GM23338 (cell line): ENCODE measurements around the gene PIEZO2. TPM values are rescaled to one million over a fixed set of nuclear protein-coding genes. Genes with fewer than 3 reads are reported as not detected.

Experiments used
- ATAC-seq: fragments of 200-7000 bp; cut with Tn5 transposase; 3 replicates; pipeline ENCODE4 v1.9.1; 2020
- DNase-seq: peaks from one replicate; pipeline ENCODE4 v3.0.0-alpha.2; 2015; ENCODE audit warnings: low spot score
- H2AFZ ChIP-seq: fragments of 200-600 bp; sonication (generic); 2 replicates; pipeline ENCODE4 v1.8.0; 2016; ENCODE audit warnings: antibody characterized with exemption, mild to moderate bottlenecking, moderate library complexity
- H3F3A ChIP-seq: fragments of 200-600 bp; sonication (generic); replicated peaks from 2 replicates; pipeline ENCODE4 v1.8.0; 2017; ENCODE audit warnings: antibody characterized with exemption, mixed run types, low read depth
- H3K27ac ChIP-seq: fragments of 200-600 bp; sonication (generic); 2 replicates; pipeline ENCODE4 v1.6.1; 2016; ENCODE audit warnings: low read depth
- H3K27me3 ChIP-seq: fragments of 200-600 bp; sonication (generic); 2 replicates; pipeline ENCODE4 v1.8.0; 2016; ENCODE audit warnings: mild to moderate bottlenecking, mixed run types, moderate library complexity; ENCODE audit not compliant: insufficient read depth
- H3K36me3 ChIP-seq: fragments of 200-600 bp; sonication (generic); 2 replicates; pipeline ENCODE4 v1.8.0; 2016; ENCODE audit warnings: mild to moderate bottlenecking; ENCODE audit not compliant: insufficient read depth
- H3K4me1 ChIP-seq: fragments of 200-600 bp; sonication (generic); 2 replicates; pipeline ENCODE4 v1.8.0; 2016; ENCODE audit warnings: mild to moderate bottlenecking, moderate library complexity; ENCODE audit not compliant: insufficient read depth
- H3K4me2 ChIP-seq: fragments of 200-600 bp; sonication (generic); 2 replicates; pipeline ENCODE4 v1.7.1; 2017; ENCODE audit warnings: mixed run types
- H3K4me3 ChIP-seq: fragments of 200-600 bp; sonication (generic); 2 replicates; pipeline ENCODE4 v1.6.1; 2016; ENCODE audit warnings: mixed run types
- H3K79me2 ChIP-seq: fragments of 200-600 bp; sonication (generic); replicated peaks from 2 replicates; pipeline ENCODE4 v1.8.0; 2017; ENCODE audit warnings: mild to moderate bottlenecking; ENCODE audit not compliant: insufficient read depth
- H3K9me2 ChIP-seq: fragments of 200-600 bp; sonication (generic); 2 replicates; pipeline ENCODE4 v1.8.0; 2017; ENCODE audit not compliant: insufficient read depth
- H4K20me1 ChIP-seq: fragments of 200-600 bp; sonication (generic); replicated peaks from 2 replicates; pipeline ENCODE4 v1.8.0; 2017; ENCODE audit warnings: mild to moderate bottlenecking; ENCODE audit not compliant: insufficient read depth
- H3K27ac Mint-ChIP-seq: 2 replicates; pipeline ENCODE4 v1.8.0; 2020; ENCODE audit warnings: inconsistent platforms, mild to moderate bottlenecking, moderate library complexity, mixed read lengths
- H3K27me3 Mint-ChIP-seq: 3 replicates; pipeline ENCODE4 v1.8.0; 2022; ENCODE audit warnings: low read depth, mild to moderate bottlenecking, moderate library complexity, mixed read lengths, inconsistent platforms; ENCODE audit not compliant: insufficient read depth, poor library complexity
- H3K36me3 Mint-ChIP-seq: 3 replicates; pipeline ENCODE4 v1.8.0; 2021; ENCODE audit warnings: low read depth, mild to moderate bottlenecking, inconsistent platforms, moderate library complexity, mixed read lengths
- H3K4me1 Mint-ChIP-seq: 3 replicates; pipeline ENCODE4 v1.8.0; 2020; ENCODE audit warnings: mild to moderate bottlenecking, inconsistent platforms, mixed read lengths
- H3K4me3 Mint-ChIP-seq: 3 replicates; pipeline ENCODE4 v1.8.0; 2021; ENCODE audit warnings: moderate library complexity, mild to moderate bottlenecking, inconsistent platforms, mixed read lengths
- H3K9me3 Mint-ChIP-seq: 3 replicates; pipeline ENCODE4 v1.8.0; 2020; ENCODE audit warnings: moderate library complexity, mild to moderate bottlenecking, inconsistent platforms, mixed read lengths
- EZH2 ChIP-seq: fragments of 200-600 bp; sonication (generic); IDR thresholded peaks from one replicate; pipeline ENCODE4 v1.8.0; 2017; ENCODE audit warnings: antibody characterized with exemption, mild to moderate bottlenecking, low read depth; ENCODE audit not compliant: unreplicated experiment
- EZH2phosphoT487 ChIP-seq: fragments of 200-600 bp; sonication (generic); IDR thresholded peaks from one replicate; pipeline ENCODE4 v1.8.1; 2018; ENCODE audit warnings: antibody characterized with exemption; ENCODE audit not compliant: unreplicated experiment
- JUNB ChIP-seq: IDR thresholded peaks from one replicate; pipeline ENCODE4 v1.6.1; 2016; ENCODE audit warnings: antibody characterized with exemption; ENCODE audit not compliant: unreplicated experiment
- NANOG ChIP-seq: IDR thresholded peaks from 2 replicates; pipeline ENCODE4 v1.6.1; 2016; ENCODE audit warnings: antibody characterized with exemption, borderline replicate concordance
- POLR2AphosphoS5 ChIP-seq: IDR thresholded peaks from 2 replicates; pipeline ENCODE4 v1.6.1; 2016; ENCODE audit warnings: antibody characterized with exemption, low read depth
- STAT1 ChIP-seq: IDR thresholded peaks from one replicate; pipeline ENCODE4 v1.6.1; 2016; ENCODE audit warnings: antibody characterized with exemption; ENCODE audit not compliant: unreplicated experiment
- ZNF114 ChIP-seq: fragments of 250-450 bp; sonication (Bioruptor Pico); IDR thresholded peaks from 2 replicates; pipeline ENCODE4 v1.5.0; 2020; ENCODE audit warnings: mild to moderate bottlenecking, moderate library complexity
- polyA plus RNA-seq: library from polyadenylated mRNA; unstranded; fragments of >200 nt; fragmentation: Nextera tagmentation; extraction: Ambion mirVana; gene quantifications from 2 replicates; pipeline ENCODE4 v1.2.1, GENCODE V29; 2016
- total RNA-seq: library from RNA; depleted of rRNA; stranded (reverse); fragments of >200 nt; shearing (Covaris generic); gene quantifications from 2 replicates; pipeline ENCODE4 v1.2.3, GENCODE V29; 2014
- TF ChIP-seq, protein P1 (sequence below): IDR thresholded peaks from one replicate; pipeline ENCODE4 v1.6.1; 2018; ENCODE audit warnings: antibody characterized with exemption; ENCODE audit not compliant: unreplicated experiment
- TF ChIP-seq, protein P2 (sequence below), 2 experiments: fragments of 200-600 bp in 1 of 2; sonication (generic) in 1 of 2; conservative IDR thresholded peaks; 2 replicates each; pipeline versions ENCODE4 v1.5.1 to v1.6.1; 2016 to 2017; ENCODE audit warnings: antibody characterized with exemption in 2 of 2, low read depth in 2 of 2, mild to moderate bottlenecking in 2 of 2, moderate library complexity in 1 of 2

Gene PIEZO2
- total and polyA plus RNA-seq, 2 experiments from 2014 or later: 4.8 to 8.2 TPM

DNA sequence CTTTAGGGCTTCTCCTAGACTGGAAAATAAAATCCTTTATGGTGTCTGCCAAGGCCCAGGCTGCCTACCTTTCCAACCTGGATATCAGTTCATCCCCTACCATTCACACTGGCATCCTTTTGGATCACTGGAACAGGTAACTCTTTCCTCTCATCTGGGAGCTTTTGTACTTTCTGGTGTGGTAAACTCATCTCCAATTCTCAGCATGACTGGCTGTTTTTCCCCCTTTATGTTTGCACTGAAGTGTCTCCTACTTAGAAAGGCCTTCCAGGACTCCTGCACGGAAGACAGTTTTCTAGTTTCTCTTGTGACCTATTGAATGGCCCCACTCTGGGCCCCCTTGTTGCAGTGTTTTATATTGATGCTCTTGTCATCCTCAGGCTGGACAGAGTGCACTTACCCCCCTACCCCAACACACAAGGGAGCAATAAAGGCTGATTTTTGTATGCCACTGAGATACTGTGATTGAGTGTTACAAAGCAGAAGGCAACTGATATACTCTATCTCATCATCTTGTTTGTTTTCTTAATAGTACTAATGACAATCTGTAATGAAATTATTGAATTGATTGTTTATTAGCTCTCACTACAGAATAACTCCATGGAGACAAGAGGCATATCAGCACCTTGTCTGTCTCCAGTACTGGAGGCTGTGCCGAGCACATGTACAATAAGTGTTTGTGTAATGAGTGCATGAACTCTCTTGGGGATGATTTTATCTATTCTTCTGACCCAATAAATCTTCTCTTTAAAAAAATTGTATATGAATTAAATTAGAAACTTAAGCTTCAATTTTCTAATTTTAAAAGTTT, 129.9 kb downstream of the PIEZO2 start (continued):
- TF ChIP-seq, protein P1, sequence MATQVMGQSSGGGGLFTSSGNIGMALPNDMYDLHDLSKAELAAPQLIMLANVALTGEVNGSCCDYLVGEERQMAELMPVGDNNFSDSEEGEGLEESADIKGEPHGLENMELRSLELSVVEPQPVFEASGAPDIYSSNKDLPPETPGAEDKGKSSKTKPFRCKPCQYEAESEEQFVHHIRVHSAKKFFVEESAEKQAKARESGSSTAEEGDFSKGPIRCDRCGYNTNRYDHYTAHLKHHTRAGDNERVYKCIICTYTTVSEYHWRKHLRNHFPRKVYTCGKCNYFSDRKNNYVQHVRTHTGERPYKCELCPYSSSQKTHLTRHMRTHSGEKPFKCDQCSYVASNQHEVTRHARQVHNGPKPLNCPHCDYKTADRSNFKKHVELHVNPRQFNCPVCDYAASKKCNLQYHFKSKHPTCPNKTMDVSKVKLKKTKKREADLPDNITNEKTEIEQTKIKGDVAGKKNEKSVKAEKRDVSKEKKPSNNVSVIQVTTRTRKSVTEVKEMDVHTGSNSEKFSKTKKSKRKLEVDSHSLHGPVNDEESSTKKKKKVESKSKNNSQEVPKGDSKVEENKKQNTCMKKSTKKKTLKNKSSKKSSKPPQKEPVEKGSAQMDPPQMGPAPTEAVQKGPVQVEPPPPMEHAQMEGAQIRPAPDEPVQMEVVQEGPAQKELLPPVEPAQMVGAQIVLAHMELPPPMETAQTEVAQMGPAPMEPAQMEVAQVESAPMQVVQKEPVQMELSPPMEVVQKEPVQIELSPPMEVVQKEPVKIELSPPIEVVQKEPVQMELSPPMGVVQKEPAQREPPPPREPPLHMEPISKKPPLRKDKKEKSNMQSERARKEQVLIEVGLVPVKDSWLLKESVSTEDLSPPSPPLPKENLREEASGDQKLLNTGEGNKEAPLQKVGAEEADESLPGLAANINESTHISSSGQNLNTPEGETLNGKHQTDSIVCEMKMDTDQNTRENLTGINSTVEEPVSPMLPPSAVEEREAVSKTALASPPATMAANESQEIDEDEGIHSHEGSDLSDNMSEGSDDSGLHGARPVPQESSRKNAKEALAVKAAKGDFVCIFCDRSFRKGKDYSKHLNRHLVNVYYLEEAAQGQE: no peak
- no peak for TF ChIP-seq STAT1
- TF ChIP-seq, protein P2, sequence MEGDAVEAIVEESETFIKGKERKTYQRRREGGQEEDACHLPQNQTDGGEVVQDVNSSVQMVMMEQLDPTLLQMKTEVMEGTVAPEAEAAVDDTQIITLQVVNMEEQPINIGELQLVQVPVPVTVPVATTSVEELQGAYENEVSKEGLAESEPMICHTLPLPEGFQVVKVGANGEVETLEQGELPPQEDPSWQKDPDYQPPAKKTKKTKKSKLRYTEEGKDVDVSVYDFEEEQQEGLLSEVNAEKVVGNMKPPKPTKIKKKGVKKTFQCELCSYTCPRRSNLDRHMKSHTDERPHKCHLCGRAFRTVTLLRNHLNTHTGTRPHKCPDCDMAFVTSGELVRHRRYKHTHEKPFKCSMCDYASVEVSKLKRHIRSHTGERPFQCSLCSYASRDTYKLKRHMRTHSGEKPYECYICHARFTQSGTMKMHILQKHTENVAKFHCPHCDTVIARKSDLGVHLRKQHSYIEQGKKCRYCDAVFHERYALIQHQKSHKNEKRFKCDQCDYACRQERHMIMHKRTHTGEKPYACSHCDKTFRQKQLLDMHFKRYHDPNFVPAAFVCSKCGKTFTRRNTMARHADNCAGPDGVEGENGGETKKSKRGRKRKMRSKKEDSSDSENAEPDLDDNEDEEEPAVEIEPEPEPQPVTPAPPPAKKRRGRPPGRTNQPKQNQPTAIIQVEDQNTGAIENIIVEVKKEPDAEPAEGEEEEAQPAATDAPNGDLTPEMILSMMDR (conservative IDR thresholded peaks at IDR 0.05; ENCODE audit: low read depth in 2 of 2): no peak

DNA sequence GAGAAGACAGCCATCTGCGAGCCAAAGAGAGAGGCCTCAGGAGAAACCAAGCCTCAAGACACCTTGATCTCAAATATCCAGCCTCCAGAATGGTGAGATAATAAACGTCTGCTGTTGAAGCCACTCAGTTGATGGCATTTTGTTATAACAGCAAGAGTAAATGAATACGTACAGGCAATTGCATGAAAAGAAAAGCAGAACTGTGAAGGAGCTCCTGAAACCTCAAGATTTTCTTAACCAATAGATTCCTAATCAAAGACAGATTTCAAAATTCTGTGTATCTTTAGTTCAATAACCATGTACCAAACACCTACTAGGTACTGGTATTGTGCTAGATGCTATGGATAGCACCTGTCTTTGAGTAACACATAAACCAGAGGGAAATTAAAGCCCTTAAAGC, 139.5 kb downstream of the PIEZO2 start:
- H3K36me3 Mint-ChIP-seq: no peaks in the 10 kb centered on the region
- H3K4me3 Mint-ChIP-seq: no peak overlapping the region
- Histone ChIP-seq H3F3A (no peaks in the 10 kb centered on the region), H3K4me1 (no peaks in the 10 kb centered on the region), H3K36me3 (no peaks in the 10 kb centered on the region), H3K79me2 (no peaks in the 10 kb centered on the region), H4K20me1 (no peaks in the 10 kb centered on the region), H3K27ac (no peak overlapping the region), H3K4me2 (no peak overlapping the region), H3K9me2 (peaks cover 8% of the 10 kb centered on the region; the same call in 1 of the 2 replicates), H3K4me3 (no peak overlapping the region), H2AFZ (no peak overlapping the region), H3K27me3 (no peaks in the 10 kb centered on the region)
- H3K27me3 Mint-ChIP-seq: peaks cover 2% of the 10 kb centered on the region
- DNase-seq (no peak), ATAC-seq (no peak)
- no peaks in the 10 kb centered on the region for H3K9me3 Mint-ChIP-seq
- H3K27ac Mint-ChIP-seq: no peak overlapping the region
- H3K4me1 Mint-ChIP-seq: peaks cover 13% of the 10 kb centered on the region
- TF ChIP-seq NANOG: no peak
- TF ChIP-seq EZH2phosphoT487: no peak
- TF ChIP-seq JUNB: no peak
- TF ChIP-seq STAT1: no peak
- no peak for TF ChIP-seq ZNF114 (CRISPR knock-in tag)
- no peak for TF ChIP-seq POLR2AphosphoS5
- TF ChIP-seq EZH2: no peak
- TF ChIP-seq, protein P1: no peak
